ENCODE data around the gene SMAD1. TPM values are rescaled to one million over a fixed set of nuclear protein-coding genes. Genes with fewer than 3 reads are reported as not detected.

The SMAD1 gene
- total RNA-seq, 1 donor from 2014 or later, result 16.5 TPM

- TF ChIP-seq, protein P1, sequence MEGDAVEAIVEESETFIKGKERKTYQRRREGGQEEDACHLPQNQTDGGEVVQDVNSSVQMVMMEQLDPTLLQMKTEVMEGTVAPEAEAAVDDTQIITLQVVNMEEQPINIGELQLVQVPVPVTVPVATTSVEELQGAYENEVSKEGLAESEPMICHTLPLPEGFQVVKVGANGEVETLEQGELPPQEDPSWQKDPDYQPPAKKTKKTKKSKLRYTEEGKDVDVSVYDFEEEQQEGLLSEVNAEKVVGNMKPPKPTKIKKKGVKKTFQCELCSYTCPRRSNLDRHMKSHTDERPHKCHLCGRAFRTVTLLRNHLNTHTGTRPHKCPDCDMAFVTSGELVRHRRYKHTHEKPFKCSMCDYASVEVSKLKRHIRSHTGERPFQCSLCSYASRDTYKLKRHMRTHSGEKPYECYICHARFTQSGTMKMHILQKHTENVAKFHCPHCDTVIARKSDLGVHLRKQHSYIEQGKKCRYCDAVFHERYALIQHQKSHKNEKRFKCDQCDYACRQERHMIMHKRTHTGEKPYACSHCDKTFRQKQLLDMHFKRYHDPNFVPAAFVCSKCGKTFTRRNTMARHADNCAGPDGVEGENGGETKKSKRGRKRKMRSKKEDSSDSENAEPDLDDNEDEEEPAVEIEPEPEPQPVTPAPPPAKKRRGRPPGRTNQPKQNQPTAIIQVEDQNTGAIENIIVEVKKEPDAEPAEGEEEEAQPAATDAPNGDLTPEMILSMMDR (IDR thresholded peaks at IDR 0.05), result no peak
- Mint-ChIP-seq H3K9me3 (ENCODE audit: low read depth) (no peaks in the 10 kb centered on the region), H3K36me3 (ENCODE audit: low read depth) (peaks cover 3% of the 10 kb centered on the region), H3K4me1 (ENCODE audit: low read depth) (peaks cover 26% of the 10 kb centered on the region), H3K27me3 (ENCODE audit: low read depth) (no peaks in the 10 kb centered on the region), H3K4me3 (ENCODE audit: unreplicated experiment) (no peak overlapping the region), H3K27ac (ENCODE audit: unreplicated experiment) (peak overlapping the region; percentile 74)
- no peak for DNase-seq (ENCODE audit: low spot score)
Observed at GRCh38 chr4:145546175-145546915, 64.7 kb downstream of the SMAD1 start.

DNA sequence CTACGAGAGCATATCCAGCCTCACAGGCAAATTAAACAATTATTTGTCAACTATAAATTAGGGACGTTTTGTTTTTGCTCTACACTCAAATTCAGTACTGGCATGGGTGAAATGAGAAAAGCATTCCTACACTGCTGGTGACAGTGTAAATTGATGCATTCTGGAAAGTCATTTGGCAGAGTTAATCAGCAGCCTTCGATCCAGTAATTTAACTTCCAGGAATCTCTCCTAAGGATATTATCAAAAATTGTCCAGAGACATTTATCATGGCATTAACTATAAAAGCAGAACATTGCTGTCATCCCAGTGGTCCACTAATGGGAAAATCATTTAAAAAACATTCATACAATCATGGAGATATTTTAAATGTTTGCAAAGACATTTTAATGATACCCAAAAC is 70.0 kb downstream of the SMAD1 start:
- no peaks in the 10 kb centered on the region for H3K9me3 Mint-ChIP-seq (ENCODE audit: low read depth)
- no peak overlapping the region for H3K4me3 Mint-ChIP-seq (ENCODE audit: unreplicated experiment)
- DNase-seq (ENCODE audit: low spot score), result no peak
- no peaks in the 10 kb centered on the region for H3K27me3 Mint-ChIP-seq (ENCODE audit: low read depth)
- H3K27ac Mint-ChIP-seq (ENCODE audit: unreplicated experiment), result no peak overlapping the region
- peaks cover 6% of the 10 kb centered on the region for H3K4me1 Mint-ChIP-seq (ENCODE audit: low read depth)
- H3K36me3 Mint-ChIP-seq (ENCODE audit: low read depth), result peaks cover 10% of the 10 kb centered on the region
- TF ChIP-seq, protein P1 (IDR thresholded peaks at IDR 0.05), result no peak

GRCh38 chr4:145552181-145552822 is 70.6 kb downstream of the SMAD1 start:
- DNase-seq (ENCODE audit: low spot score), result no peak
- peaks cover 4% of the 10 kb centered on the region for H3K4me1 Mint-ChIP-seq (ENCODE audit: low read depth)
- TF ChIP-seq, protein P1 (IDR thresholded peaks at IDR 0.05), result no peak
- H3K27me3 Mint-ChIP-seq (ENCODE audit: low read depth), result no peaks in the 10 kb centered on the region
- peaks cover 15% of the 10 kb centered on the region for H3K36me3 Mint-ChIP-seq (ENCODE audit: low read depth)
- no peaks in the 10 kb centered on the region for H3K9me3 Mint-ChIP-seq (ENCODE audit: low read depth)
- no peak overlapping the region for H3K4me3 Mint-ChIP-seq (ENCODE audit: unreplicated experiment)
- H3K27ac Mint-ChIP-seq (ENCODE audit: unreplicated experiment), result no peak overlapping the region

- TF ChIP-seq, protein P1 (IDR thresholded peaks at IDR 0.05), result no peak
- DNase-seq (ENCODE audit: low spot score), result no peak
- Mint-ChIP-seq H3K27me3 (ENCODE audit: low read depth) (no peaks in the 10 kb centered on the region), H3K9me3 (ENCODE audit: low read depth) (no peaks in the 10 kb centered on the region), H3K4me1 (ENCODE audit: low read depth) (peaks cover 4% of the 10 kb centered on the region), H3K36me3 (ENCODE audit: low read depth) (peaks cover 15% of the 10 kb centered on the region), H3K4me3 (ENCODE audit: unreplicated experiment) (no peak overlapping the region), H3K27ac (ENCODE audit: unreplicated experiment) (no peak overlapping the region)
Observed at GRCh38 chr4:145553375-145553774, 71.7 kb downstream of the SMAD1 start.

- Mint-ChIP-seq H3K4me3 (ENCODE audit: unreplicated experiment) (no peak overlapping the region), H3K36me3 (ENCODE audit: low read depth) (peaks cover 18% of the 10 kb centered on the region), H3K9me3 (ENCODE audit: low read depth) (no peaks in the 10 kb centered on the region), H3K27me3 (ENCODE audit: low read depth) (no peaks in the 10 kb centered on the region), H3K27ac (ENCODE audit: unreplicated experiment) (no peak overlapping the region), H3K4me1 (ENCODE audit: low read depth) (peaks cover 4% of the 10 kb centered on the region)
- TF ChIP-seq, protein P1 (IDR thresholded peaks at IDR 0.05), result no peak
- DNase-seq (ENCODE audit: low spot score), result no peak
Observed at GRCh38 chr4:145554691-145555090, 73.0 kb downstream of the SMAD1 start.
